ENCODE measurements around the gene IL25. TPM values are rescaled to one million over a fixed set of nuclear protein-coding genes. Genes with fewer than 3 reads are reported as not detected.

Gene IL25
- total RNA-seq, 1 experiment from 2014 or later = not detected

DNA sequence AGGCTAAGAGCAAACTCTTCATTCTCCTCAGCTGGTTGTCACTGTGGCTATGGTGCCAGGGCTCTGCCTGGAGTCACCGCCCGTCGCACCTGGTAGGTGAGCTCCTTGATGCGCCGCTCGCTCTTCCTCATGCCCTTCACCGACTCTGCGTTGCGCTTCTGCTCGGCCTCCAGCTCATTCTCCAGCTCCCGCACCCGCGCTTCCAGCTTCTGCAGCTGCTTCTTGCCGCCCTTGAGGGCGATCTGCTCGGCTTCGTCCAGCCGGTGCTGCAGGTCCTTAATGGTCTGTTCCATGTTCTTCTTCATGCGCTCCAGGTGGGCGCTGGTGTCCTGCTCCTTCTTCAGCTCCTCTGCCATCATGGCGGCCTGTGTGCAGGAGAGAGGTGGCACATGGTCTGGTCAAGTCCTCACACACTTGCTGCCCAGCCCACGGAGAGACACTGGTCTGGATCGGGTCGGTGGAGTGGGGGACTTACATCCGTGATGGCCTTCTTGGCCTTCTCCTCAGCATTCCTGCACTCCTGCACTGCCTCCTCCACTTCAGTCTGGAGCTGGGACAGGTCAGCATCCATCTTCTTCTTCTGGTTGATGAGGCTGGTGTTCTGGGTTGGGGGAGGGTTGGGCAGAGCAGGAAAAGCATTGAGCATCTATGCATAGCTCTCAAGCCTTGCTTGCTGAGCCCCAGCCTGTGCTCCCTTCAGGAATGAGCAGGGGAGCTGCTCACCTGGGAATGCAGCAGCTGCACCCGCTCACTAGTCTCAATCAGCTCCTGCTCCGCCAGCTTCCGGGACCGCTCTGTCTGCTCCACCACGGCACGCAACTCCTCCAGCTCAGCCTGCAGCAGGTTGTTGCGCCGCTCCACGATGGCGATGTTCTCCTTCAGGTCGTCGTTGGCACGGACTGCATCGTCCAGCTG lies 42.6 kb downstream of the IL25 start:
- TF ChIP-seq POLR2AphosphoS5 (IDR thresholded peaks at IDR 0.05; ENCODE audit: low read depth, low read length) (no peak), CTCF (IDR thresholded peaks at IDR 0.05) (no peak)
- Histone ChIP-seq H3K36me3 (ENCODE audit: control insufficient read depth, insufficient read depth, low read length) (no peaks in the 10 kb centered on the region), H3K4me1 (ENCODE audit: control insufficient read depth, insufficient read depth, low read length) (no peaks in the 10 kb centered on the region), H3K4me3 (ENCODE audit: low read depth in 2 of 2, low read length in 2 of 2) (no peak overlapping the region), H3K27ac (ENCODE audit: low read length) (no peak overlapping the region), H3K9me3 (ENCODE audit: control insufficient read depth, insufficient read depth, low read depth, low read length) (no peaks in the 10 kb centered on the region), H3K27me3 (ENCODE audit: control insufficient read depth, insufficient read depth, low read length) (no peaks in the 10 kb centered on the region)
- in situ Hi-C loops (cut with HindIII; ENCODE audit: low pct_unique_long_range_greater_than_20kb, low sequenced_read_pairs) = no loop called here
- BruUV-seq (replicated peaks) = no TSS peak
- ATAC-seq = no peak
- ChIA-PET CTCF (no interaction called here), POLR2A (no interaction called here)
- intact Hi-C loops (cut with micrococcal nuclease; ENCODE audit: unreplicated experiment) = no loop called here
- no peak for DNase-seq (ENCODE audit: low read depth, low spot score)

DNA sequence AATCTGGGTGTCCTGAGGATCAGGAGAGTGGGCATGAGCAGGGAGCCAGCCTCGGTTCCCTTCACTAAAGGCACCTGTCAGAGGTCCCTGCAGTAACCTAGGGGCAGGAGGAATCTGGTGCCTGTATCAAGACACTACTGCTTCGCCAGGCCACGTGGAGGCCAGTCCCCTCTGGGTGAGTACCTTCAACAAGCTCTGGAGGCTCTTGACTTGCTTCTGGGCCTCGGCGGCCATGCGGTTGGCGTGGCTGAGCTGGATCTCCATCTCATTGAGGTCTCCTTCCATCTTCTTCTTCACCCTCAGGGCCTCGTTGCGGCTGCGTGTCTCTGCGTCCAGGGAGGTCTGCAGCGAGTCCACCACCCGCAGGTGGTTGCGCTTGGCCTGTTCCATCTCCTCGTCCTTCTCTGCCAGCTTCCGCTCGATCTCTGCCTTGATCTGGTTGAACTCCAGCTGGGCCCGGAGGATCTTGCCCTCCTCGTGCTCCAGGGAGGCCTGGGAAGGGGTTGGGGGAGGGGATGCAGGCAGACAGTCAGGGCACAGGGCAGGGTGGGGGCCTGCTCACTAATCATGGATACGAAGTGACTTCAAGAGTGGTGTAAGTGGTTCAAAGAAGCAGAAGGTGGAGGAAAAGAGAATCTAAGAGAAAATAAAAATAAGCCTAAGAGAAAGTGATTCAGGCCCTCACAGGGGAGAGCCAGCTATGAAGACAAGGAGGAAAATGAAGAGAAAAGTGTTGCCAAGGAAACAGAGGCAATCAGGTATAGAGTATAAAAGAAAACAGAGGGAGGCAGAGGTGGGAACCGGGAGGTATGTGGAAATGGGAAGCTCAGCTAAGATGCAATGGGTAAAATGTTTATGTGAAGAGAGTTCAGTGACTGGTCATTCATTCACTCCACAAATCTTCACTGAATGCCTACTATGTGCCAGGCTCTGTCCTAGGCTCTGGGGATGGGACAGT lies 43.5 kb downstream of the IL25 start:
- ChIA-PET CTCF (no interaction called here), POLR2A (no interaction called here)
- no peaks in the 10 kb centered on the region for H3K36me3 ChIP-seq (ENCODE audit: control insufficient read depth, insufficient read depth, low read length)
- in situ Hi-C loops (cut with HindIII; ENCODE audit: low pct_unique_long_range_greater_than_20kb, low sequenced_read_pairs) (no loop called here), intact Hi-C loops (cut with micrococcal nuclease; ENCODE audit: unreplicated experiment) (no loop called here)
- BruUV-seq (replicated peaks) = no TSS peak
- no peaks in the 10 kb centered on the region for H3K27me3 ChIP-seq (ENCODE audit: control insufficient read depth, insufficient read depth, low read length)
- no peaks in the 10 kb centered on the region for H3K4me1 ChIP-seq (ENCODE audit: control insufficient read depth, insufficient read depth, low read length)
- no peak overlapping the region for H3K4me3 ChIP-seq (ENCODE audit: low read depth in 2 of 2, low read length in 2 of 2)
- DNase-seq (ENCODE audit: low read depth, low spot score) = no peak
- no peak overlapping the region for H3K27ac ChIP-seq (ENCODE audit: low read length)
- no peaks in the 10 kb centered on the region for H3K9me3 ChIP-seq (ENCODE audit: control insufficient read depth, insufficient read depth, low read depth, low read length)
- no peak for TF ChIP-seq POLR2AphosphoS5 (IDR thresholded peaks at IDR 0.05; ENCODE audit: low read depth, low read length)
- TF ChIP-seq SIN3A (IDR thresholded peaks at IDR 0.05; ENCODE audit: borderline replicate concordance, insufficient read depth, low read depth, low read length) = no peak
- TF ChIP-seq TCF7L2 (IDR thresholded peaks at IDR 0.05; ENCODE audit: low read depth, low read length) = no peak
- TF ChIP-seq, protein P1, sequence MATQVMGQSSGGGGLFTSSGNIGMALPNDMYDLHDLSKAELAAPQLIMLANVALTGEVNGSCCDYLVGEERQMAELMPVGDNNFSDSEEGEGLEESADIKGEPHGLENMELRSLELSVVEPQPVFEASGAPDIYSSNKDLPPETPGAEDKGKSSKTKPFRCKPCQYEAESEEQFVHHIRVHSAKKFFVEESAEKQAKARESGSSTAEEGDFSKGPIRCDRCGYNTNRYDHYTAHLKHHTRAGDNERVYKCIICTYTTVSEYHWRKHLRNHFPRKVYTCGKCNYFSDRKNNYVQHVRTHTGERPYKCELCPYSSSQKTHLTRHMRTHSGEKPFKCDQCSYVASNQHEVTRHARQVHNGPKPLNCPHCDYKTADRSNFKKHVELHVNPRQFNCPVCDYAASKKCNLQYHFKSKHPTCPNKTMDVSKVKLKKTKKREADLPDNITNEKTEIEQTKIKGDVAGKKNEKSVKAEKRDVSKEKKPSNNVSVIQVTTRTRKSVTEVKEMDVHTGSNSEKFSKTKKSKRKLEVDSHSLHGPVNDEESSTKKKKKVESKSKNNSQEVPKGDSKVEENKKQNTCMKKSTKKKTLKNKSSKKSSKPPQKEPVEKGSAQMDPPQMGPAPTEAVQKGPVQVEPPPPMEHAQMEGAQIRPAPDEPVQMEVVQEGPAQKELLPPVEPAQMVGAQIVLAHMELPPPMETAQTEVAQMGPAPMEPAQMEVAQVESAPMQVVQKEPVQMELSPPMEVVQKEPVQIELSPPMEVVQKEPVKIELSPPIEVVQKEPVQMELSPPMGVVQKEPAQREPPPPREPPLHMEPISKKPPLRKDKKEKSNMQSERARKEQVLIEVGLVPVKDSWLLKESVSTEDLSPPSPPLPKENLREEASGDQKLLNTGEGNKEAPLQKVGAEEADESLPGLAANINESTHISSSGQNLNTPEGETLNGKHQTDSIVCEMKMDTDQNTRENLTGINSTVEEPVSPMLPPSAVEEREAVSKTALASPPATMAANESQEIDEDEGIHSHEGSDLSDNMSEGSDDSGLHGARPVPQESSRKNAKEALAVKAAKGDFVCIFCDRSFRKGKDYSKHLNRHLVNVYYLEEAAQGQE (IDR thresholded peaks at IDR 0.05; ENCODE audit: insufficient read depth in 1 of 2, low read depth in 2 of 2, low read length in 1 of 2) = no peak
- TF ChIP-seq CTCF (IDR thresholded peaks at IDR 0.05) = no peak
- ATAC-seq = no peak
